HG02642 (cell line): Measurements from ENCODE around the gene CELA2A.

Experiments used
- ATAC-seq: cut with Tn5 transposase; IDR thresholded peaks from one replicate; pipeline ENCODE4 v1.9.1; 2021; ENCODE audit warnings: mild to moderate bottlenecking; ENCODE audit not compliant: unreplicated experiment, poor library complexity

The CELA2A gene

DNA sequence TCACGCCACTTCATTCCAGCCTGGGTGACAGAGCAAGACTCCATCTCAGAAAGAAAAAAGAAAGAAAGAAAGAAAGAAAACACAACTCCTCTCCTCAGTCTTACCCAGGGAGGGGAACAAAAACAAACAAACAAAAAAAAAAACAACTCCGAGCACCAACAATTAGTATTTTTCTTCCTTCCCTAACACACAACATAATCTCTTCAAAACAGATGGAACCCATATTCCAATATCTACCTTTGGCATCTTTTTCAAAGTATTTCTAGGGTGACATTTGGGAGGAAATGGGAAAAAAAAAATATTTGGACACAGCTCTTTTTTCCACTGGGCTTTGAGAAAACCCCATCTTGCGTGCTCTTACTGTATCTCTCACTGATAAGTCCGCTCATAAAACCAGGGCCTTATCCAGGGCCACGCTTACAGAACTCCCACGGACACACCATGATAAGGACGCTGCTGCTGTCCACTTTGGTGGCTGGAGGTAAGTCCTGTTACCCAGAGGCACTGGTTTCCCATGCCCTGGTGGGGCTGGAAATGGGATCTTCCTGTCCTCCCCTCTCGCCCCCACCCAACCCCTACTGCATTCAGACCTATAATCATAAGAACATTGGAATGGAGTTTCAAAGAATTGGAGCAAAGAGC is at the start of gene CELA2A:
TSS of gene CELA2A (plus strand) at position 420 of the 642 bp plus-strand sequence. CDS start at position 442, 22 bp downstream.
- ATAC-seq: no peak

DNA sequence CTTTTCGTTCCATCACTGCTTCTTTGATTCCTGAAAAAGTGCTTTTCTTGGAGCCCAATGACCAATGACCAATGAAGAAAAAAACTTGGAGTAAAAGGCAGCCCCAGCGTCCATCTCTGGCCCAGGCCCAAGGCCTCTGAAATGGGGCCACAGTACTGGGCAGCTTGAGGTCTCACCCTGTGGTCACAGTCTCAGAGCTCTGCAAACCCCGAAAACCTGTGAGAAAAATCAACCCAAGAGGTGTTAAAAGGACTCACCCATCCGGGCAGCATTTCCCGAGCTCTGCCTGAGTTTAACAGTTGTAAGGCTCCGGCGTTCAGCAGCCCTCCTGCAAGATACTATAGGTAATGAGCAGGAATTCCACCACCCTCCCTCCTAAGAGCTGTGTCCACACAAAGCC is 49.0 kb upstream of the CELA2A start:
- ATAC-seq: no peak

DNA sequence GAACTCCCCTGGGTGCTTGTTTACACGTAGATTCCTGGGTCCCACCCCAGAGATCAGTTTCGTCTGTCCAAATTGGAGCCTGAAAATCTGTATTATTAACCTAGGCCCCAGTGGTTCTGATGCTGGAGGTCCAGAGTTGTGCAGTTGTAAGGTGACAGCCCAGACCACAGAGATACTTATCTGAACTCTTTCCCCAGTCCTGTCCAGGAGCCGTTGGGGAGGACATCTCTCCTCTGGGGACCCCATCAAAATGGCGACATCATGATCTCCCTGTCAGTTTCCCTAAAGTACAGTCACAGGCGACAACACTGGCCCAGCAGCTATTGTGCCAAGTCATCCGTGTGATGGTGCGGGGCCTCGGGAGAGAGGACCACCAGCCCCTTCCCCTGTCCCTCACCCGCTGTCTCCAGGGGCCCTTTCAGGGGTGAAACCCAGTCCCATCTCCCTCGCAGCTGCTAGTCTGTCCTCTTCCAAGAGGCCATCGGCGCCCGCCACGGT is 47.6 kb upstream of the CELA2A start:
- ATAC-seq: no peak

DNA sequence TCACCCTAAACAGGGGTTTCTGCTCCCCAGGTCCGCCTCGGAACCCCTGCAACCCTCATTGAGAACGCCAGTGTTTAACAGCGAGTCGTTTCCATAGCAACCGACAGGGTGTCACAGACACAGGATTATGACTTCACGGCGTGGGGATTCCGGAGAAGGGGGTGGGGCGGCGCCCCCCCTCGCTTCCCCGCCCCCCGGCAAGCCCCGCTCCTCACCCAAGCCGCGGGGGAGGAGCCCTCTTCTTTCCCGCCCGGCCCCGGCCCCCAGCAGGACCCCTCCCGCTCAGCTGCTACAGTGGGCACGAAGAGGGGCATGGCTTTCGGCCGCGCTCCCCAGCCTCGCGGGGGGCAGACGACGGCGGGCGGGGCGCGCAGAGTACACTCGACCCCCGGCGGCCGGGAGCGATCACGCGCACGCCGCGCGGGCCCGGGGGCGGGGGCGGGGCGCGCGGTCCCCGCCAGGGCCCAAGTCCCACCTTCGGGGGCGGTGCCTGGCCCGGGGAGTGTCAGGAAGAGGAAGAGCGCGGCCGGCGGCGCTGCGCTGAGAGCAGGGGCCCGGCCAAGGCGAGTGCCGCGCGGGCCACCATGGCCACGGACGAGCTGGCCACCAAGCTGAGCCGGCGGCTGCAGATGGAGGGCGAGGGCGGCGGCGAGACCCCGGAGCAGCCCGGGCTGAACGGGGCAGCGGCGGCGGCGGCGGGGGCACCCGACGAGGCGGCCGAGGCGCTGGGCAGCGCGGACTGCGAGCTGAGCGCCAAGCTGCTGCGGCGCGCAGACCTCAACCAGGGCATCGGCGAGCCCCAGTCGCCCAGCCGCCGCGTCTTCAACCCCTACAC is 46.9 kb upstream of the CELA2A start, which contains the start of gene EFHD2:
TSS of gene EFHD2 (plus strand) at position 501 of the 835 bp plus-strand sequence. CDS start at position 585, 84 bp downstream.
- ATAC-seq: peak; percentile 84

DNA sequence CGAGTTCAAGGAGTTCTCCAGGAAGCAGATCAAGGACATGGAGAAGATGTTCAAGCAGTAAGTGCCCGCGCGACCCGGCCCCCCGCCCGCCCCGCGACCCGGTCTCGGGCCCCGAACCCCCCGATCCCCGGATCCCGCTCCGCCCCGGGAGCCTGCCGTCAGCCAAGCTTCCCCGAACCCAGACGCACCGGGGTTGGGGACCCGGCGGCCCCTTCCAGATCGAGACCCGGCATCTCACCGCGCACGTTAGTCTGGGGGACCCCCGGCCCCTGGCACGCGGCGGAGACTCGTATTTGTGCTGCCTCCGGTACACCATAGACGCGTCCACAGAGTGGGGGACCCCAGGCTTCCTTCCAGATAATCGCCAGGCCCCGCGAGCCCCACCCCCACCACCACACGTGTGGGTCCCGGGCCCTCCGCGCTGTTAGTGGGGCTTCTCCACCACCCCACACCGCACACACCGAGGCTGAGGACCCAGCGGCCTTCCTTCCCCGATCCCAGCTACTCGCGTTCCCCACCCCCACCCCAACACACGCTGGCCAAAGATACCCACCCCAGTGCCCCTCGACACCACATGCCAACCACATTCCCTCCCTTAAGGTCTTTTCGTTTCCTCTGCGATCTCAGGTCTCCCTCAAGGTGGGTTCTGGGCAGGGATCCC is 46.2 kb upstream of the CELA2A start:
- no peak for ATAC-seq

DNA sequence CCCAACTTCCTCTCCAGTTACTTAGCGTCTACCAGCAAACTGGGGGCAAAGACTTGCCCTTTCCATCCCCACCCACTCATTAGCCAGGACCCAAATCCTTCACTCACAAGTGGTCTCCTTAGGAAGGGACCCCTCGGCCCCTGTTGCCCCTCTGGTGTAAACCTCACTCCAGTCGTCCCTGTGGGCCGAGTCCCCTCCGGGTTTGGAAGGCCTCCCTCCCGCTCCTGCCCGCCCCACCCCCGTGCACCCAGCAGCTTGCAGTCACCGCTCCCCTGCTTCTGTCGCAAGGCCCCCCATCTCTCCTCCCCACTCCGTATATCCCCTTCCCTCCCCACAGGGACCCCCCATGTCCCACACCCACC is 45.7 kb upstream of the CELA2A start:
- ATAC-seq: no peak

DNA sequence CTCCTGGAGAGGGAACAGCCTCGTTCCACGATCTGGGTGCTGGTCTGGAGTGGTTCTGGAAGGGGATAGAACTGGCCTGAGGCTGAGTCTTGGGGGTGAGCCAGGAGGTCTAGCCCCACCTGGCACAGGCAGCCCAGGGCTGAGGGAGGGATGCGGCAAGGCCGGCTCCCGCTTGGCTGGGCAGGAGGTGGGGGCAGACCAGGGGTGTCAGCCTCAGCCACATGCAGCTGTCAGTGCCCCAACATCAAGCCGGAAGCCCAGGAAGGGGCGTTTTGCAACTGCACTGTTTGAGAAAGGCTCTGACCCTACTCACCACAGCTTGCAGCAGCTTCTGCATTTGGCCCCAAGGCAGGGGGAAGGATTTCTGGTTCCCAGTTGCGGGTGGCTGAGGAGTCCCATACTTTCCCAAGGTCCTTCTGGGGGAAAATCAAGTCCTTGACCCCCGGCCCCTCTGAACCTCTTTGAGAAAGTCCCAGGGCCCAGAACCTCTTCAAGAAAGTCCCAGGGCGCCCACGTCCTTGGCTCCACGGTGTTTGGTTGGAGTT is 44.9 kb upstream of the CELA2A start:
- peak; percentile 41 for ATAC-seq

DNA sequence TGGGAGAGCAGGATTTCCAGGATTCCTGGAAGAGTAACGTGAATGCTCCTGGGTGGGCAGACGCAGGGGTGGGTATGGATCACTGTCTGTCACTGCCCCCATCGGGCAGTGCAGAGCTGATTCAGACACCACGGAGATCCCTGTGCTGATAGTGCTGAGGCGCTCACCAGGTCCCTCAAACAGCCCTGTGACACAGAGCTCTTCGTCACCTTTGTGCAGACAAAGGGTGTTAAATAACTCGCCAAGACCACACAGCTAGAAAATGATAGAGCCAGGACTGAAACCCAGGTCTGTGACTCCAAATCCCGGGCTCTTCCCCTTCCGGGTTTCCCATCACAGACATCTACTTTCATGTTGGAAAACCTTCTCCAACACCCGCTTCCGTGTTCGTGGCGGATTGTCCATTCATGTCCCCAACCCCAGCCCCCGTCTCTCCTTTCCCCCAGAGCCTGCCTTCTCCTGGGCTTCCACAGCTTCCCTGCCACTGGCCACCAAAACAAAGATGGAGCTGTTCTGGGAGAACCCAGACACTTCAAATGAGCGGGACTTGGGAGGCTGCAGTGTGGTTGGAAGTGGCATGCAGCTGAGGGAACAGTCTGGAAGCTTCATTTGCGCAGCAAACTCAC is 44.2 kb upstream of the CELA2A start:
- no peak for ATAC-seq

DNA sequence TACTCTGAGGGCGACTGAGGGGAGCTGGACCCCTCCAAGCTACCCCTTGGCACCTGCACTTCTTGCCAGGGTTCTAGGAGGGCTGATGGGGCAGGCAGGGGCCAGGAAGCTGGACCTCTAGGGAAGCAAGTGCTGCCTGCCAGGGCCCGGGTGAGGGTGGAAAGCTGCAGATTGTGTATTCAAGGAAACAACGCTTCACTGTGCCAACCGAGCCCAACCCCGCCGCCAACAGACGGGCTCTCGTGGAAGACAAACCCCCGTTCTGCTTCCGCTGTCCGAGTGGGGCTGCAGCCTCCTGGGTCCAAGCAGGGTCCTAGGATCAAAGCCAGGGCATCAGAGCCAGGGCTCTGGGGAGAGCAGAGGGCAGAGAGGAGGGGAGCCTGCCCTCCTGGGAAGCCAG is 43.7 kb upstream of the CELA2A start:
- no peak for ATAC-seq

DNA sequence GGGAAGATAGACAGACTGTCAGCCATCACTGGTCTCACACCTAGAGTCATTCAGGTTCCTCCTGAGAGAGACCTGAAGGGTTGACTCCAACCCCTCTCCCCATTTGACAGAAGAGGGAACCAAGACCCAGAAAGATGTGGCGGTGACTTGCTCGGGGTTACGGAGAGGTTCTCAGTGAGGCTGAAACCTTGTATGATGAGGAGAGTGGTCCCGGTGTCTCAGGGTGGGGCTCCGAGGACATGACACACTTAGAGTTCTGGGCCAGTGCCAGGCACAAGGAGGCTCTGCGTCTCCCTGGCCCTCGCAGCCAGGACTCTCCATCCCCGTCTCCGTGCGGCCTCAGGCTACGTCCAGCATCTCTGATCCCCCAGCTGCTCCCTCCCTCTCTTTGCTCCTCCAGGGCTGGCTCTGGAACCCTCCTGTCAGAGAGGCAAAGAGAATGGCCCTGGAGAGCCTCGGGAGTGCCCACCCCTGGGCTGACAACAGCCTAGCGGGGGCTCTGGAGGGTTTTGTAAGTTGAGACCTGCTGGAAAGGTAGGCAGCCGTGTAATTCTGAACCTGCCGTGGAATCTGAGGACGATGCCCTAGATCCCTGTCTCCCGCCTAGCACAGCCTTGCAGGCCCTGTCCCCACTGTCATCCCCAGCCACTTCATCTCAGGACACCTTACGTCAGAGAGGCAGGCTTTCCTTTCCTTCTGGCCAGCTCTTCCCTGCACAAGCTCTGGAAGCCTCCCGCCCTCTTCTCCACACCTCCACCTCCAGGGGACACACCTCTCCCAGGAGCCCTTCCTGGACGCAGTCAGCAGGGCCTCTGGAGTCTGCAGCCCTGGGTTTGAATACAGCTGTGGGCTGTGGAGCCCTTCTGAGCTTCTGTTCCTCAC is 42.7 kb upstream of the CELA2A start:
- no peak for ATAC-seq

DNA sequence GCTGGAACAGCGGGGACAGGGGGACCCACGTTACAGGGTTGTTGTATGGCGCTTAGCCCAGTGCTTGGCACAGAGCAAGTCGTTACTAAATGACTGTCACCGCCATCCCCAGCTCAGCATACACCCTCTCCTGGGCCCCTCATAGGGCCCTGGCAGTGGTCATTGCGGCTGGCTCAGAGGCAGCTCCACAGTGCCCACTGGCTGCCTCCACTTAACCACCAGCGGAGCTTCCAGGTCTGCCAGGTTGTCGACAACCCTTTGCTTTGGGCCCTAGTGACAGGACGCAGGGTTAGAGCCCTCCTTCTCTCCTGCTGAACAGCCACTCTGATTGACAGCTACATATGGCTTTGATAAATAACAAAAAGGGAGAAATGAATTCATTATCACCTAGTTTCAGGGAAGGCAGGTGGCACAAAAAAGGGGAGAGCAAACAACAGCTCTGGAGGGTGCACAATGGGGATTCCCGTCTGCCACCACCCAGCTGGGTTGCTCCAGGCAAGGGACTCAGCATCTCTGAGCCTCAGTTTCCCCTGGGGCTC is 42.0 kb upstream of the CELA2A start:
- no peak for ATAC-seq

DNA sequence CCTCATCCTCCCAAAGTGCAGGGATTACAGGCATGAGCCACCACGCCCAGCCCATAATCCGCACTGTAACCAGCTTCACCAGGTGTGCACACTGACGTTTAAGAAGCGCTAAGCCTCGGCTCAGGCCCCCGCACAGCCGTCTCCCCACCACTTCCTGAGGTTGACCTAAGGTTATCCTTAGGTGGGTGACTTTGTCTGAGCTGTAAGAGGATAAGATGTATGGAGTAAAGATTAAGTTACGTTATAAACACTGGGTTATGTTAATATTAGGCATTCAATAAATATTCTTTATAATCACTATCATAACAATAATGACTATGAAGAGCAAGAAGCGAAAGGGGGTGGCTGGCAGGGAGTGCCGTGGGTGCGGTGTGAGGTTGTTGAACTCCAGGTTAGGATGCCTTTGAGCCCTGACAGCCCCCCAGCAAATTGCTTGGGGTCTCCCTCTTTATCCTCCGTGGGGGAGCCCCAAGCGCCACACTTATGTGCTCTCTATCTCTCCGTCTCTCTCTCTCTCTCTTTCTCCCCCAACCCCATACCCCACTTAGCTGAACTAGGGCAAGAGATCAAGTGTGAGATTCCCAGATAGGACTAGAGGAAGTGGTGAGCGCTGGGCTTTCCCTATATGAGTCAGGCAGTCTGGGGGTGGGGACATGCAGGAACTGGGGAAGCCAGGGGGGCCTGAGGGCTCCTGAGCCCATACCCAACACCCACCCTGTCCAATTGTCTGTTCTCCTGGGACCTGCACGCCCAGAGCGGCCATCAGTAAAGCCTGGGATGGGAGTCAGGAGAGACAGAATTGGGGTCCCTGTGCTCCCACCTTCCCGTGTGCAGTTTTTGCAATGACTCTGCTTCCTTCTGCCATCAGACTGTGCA is 39.2 kb upstream of the CELA2A start:
- ATAC-seq: no peak

DNA sequence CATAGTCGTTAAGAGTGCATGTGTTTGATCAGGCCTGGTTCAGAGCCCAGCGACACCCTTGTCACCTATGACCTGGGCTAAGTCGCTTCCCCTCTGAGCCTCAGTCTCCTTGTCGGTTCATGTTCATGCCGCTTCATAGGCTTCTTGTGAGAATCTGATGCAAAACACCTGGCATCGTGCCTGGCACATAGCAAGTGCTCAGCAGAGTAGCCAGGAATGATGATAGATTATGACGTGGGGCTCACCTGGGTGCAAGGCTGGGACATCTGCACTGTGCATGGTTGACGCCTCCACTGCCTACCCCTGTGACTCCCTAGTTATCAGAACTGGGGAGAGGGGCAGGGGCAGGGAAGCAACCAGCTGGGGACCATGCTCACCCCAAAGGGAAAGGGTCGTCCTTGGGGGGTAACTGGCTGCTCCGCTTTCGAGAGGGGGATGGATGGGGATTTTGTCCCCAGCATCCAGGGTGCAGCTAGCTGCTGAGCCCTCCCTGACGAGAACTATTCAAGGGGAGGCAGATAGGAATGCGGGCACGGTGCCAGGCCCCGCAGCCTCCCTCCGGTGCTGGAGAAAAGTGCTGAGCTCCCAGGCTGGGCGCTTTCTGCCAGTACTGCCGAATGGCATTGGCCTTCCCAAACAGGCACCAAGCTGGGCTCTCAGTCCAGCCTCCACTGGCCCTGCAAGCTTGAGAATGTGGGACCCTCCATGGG is 37.6 kb upstream of the CELA2A start:
- no peak for ATAC-seq

DNA sequence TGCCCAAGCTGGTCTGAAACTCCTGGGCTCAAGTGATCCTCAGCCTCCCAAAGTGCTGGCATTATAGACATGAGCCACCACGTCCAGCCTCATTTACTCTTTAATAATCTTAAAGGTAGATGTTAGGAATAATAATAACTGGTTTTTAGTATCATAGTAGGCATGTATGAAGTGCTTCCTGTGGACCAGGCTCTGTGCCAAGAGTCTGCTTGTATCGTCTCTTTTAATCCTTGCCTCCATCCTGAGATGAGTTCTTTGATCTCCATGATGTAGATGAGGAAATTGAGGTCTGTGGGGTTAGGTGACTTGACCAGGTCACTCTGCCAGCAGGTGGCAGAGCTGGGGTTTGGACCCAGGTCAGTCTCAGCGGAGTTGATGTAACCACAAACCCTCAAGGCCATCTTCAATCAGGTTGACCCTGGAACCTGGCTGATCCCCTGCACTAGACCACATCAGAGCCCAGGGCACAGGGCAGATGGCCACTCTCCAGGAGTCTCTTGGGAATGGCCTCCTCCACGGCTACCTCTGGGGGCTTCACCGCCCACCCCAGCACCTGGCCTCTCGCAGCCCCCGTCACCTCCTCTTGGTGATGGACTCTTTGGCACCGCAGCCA is 35.6 kb upstream of the CELA2A start:
- ATAC-seq: no peak

DNA sequence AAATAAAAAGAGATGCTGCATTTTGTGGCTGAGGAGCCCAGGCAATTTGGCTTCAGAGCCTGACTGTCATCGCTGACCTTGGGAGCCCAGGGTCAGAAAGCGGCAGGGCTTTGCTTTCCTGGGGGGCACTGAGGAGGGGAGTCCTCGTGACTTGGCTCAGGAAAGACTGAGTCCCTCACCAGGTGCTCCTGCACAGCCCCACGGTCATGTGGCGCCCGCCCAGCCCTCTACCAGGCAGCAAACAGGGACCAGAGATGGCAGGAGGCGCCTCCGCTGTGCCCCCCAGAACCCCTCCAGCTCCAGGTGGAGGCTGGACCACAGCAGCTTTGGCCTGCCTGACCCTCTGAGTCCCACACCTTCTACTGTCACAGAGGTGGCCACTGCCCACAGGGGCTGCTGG is 33.7 kb upstream of the CELA2A start:
- no peak for ATAC-seq

DNA sequence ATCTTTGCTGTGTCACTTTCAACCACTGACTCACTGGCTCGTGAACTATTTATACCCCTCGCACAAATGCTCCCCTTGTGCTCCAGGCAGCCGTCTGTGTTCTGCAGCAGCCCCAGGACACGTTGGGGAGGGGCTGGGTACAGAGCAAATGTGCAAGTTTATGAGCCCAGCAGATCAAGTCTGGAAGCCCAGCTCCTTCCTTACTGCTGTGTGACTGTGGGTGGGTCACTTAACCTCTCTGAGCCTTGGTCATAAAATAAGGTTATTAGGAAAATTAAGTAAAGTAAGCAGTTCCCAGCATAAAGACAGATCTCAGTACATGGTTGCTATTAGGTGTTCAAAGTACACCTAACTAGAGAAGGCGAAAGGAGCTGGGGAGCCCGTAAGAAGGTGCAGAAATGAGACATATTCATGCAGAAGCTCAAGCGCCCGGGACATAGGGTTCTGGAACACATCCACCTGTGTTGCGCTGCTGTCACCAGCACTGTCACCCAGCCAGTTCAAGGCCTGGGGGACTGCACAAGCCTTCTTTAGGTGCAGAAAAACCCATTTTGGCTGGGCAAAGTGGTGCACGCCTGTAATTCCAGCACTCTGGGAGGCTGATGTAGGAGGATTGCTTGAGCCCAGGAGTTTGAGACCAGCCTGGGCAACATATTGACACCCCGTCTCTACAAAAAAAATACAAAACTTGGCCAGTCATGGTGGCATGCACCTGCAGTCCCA is 33.0 kb upstream of the CELA2A start:
- no peak for ATAC-seq
